Measurements from ENCODE around the gene ZNF462.
"Not testable (repeated sequence)": the region's sequence is repeated elsewhere in the genome, so short reads cannot be mapped to it uniquely, and the experiment has no call there.

Gene ZNF462, protein sequence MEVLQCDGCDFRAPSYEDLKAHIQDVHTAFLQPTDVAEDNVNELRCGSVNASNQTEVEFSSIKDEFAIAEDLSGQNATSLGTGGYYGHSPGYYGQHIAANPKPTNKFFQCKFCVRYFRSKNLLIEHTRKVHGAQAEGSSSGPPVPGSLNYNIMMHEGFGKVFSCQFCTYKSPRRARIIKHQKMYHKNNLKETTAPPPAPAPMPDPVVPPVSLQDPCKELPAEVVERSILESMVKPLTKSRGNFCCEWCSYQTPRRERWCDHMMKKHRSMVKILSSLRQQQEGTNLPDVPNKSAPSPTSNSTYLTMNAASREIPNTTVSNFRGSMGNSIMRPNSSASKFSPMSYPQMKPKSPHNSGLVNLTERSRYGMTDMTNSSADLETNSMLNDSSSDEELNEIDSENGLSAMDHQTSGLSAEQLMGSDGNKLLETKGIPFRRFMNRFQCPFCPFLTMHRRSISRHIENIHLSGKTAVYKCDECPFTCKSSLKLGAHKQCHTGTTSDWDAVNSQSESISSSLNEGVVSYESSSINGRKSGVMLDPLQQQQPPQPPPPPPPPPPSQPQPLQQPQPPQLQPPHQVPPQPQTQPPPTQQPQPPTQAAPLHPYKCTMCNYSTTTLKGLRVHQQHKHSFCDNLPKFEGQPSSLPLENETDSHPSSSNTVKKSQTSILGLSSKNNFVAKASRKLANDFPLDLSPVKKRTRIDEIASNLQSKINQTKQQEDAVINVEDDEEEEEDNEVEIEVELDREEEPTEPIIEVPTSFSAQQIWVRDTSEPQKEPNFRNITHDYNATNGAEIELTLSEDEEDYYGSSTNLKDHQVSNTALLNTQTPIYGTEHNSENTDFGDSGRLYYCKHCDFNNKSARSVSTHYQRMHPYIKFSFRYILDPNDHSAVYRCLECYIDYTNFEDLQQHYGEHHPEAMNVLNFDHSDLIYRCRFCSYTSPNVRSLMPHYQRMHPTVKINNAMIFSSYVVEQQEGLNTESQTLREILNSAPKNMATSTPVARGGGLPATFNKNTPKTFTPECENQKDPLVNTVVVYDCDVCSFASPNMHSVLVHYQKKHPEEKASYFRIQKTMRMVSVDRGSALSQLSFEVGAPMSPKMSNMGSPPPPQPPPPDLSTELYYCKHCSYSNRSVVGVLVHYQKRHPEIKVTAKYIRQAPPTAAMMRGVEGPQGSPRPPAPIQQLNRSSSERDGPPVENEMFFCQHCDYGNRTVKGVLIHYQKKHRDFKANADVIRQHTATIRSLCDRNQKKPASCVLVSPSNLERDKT (N-terminal part only)

DNA sequence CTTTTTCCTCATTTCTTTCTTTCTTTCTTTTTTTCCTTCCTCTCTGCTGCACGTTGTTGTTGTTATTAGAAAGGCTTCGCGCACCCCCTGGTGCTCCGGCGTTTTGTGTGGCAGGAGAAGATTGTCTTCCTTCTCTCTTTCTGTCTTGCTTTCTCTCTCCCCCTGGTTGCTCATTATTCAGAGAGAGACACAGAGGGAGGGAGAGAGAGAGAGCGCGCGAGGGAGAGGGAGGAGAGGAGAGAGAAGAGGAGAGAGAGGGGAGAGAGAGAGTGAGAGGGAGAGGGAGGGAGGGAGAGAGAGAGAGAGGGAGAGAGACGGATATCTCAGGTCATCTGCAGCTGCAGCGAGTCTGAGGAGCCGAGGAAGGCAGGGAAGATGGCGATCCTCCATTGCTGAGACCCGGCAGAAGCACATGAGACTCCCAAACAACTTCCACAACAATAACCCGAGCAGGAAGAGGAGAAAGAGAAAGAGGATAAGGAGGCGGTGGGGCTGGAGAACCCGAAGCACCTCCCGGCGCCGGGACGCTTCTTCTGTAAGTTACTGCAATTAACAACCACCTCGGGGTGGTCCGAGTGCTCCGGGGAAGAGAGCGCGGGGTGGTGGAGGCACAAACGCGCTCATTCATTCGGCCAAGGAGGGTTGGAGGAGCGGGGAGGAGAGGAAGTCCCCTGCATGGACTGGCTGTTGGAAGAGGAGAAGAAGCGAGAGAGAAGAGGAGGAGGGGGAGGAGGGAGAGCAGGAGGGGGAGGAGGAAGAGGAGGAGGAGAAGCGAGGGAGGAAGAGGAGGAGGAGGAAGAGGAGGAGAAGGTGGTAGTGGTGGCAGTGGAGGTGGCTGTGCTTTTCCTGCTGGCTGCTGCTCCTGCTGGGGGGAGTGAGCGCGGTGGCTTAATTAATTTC lies at the start of gene ZNF462:
Gene ZNF462, plus strand, starts transcription at position 346 of the 900 bp plus-strand sequence. CDS start 60,218 bp downstream, outside the sequence.
- DNase-seq, result peak; percentile 40

DNA sequence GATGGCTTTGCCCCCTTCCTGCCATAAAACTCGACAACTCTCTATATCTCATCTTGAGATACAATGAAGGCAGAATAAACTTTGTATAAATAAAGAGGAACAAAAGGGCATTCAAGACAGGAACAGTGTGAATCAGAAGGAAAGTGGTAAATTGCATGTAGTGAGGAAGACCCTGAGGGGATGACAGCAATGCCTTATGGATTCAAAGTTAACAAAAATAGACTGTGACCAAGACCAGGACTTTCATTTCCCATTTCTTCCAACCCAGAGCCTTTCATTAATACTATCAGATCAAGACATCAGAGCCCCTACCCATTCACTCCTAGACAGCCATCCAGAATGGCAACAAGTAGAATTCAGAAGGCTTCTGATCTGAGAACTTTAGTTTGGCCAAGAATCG lies 46.4 kb upstream of the ZNF462 start:
- DNase-seq, result no peak

DNA sequence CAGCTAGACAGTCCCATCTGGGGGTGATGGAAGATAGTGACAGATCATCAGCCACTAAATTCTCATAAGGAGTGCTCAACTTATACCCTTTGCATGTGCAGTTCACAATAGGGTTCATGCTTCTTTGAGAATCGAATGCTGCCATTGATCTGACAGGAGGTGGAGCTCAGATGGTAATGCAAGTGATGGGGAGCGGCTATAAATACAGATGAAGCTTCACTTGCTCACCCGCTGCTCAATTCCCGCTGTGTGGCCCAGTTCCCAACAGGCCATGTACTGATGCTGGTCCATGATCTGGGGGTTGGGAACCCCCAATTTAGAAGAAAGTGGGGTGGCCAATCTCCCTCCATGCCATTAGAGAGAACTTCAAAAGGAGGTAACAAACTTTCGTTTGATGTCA lies 44.9 kb upstream of the ZNF462 start:
- no peak for DNase-seq

DNA sequence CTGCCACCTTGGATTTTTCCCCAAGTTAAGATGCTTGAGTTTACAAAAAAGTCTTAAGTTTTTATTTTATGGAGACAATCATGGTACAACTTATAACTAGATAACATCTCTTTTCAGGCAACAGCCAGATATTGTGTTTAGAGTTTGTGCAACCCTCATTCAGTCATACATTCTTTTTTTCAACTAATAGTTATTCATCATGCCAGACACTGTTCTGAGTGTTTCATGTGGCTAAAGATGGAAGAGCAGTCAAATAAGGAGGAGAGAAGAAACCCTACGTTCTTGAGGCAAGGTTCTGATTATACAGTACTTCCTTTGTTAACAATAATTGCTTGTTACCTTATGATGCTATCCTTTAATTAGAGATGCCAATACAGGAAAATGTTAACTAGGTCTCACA lies 42.1 kb upstream of the ZNF462 start:
- no peak for DNase-seq

DNA sequence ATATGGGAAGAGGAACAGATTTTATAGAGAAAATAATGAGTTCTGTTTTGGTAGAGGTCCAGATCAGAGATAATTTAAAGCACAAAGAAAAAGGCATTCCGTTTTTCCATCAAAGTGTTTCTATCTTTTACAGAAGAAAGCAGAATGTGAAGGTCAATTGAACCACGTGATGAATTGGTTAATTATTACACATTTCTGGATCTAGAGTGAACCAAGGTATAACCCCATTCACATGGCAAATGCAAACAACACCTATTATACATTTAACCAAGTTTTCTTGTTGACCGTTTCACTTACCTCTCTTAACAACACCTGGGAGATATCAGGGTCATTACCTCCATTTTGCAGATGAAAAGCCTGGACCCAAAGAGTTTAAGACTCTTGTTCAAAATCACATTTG lies 34.9 kb upstream of the ZNF462 start:
- no peak for DNase-seq

DNA sequence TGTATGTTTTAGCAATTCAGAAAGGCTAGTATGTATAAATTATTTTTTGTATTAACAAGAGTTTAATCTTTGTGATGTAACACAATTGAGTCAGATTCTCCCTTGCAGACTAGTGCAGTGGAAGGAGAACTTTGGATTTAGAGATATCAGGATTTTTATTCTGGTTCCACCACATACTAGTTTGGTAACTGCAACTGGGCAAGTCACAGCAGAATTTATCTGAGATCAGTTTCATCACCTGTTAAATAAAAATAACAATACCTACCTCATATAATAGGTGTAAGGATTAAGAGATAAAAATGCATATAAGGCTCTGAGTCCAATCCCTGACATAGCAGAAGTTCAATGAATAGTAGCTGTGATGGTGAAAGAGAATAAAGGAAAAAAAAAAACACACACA lies 34.0 kb upstream of the ZNF462 start:
- DNase-seq, result no peak

DNA sequence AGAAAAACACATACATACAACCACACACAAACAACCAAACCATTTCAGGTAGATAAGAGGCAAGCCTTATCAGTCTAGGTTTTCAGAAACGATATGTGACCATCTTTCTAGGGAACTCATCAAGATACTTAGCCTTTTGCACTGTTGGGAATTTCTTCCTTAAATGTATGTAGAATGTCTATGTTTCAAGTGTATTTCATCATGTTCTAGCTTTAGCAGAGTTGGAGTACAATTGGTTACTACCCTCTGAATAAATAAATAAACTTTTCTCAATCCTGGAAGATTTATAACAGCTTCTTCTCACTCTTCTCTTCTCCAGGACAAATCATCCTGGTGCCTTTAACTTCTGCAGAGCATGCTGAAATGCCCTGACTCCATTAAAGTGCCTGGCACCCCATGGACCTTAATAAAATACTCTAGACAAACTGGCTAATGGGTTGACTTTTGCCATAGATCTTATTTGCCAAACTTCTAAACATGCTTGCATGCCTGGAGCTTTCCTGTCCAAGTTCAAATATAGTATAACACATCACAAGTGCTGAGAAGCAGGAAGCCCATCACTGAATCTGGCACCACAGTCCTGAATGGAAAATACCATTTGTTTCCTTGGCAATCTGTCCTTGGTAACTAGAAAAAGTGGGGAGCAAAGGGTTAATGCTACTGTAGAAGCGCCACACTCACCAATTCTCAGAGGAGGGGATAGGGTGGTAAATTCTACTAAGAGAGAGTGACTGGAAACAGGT lies 33.1 kb upstream of the ZNF462 start:
- no peak for DNase-seq

DNA sequence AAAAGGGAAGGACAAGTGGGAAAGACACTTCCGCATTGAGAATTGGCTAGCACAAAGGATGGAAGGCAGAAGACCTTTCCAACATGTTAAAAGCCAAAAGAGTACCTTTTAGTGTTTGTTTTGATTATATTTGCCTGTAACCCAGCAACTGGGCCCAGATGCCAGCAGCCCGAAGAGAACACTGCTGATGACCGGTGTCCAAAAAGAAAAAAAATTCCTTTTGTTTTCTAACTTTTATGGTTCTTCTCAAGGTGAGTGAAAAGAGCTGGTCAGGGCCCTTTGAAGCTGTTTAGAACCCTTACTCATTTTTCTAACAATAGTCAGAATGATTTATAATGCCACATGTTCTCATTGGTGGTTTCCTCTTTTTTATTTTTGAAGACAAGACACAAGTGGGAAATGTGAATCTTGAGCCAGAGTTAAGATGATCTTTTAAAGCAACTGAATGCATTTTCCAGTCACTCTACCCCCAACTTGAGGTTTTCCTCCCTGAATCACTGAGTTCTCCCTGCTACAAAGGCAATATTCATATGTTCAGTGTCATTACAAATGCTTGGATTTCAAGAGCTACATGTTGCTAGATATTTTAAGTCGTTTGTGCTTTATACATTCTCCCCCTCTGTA lies 32.3 kb upstream of the ZNF462 start:
- DNase-seq, result no peak

DNA sequence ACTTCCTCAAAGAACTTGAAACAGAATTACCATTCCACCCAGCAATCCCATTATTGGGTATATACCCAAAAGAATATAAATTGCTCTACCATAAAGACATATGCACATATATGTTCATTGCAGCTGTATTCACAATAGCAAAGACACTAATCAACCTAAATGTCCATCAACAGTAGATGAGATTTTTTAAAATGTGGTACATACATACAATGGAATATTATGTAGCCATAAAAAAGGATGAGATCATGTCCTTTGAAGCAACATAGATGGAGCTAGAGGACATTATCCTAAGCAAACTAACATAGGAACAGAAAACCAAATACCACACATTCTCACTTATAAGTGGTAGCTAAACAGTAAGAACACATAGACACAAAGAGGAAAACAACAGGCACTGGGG lies 28.1 kb upstream of the ZNF462 start:
- DNase-seq, result no peak

DNA sequence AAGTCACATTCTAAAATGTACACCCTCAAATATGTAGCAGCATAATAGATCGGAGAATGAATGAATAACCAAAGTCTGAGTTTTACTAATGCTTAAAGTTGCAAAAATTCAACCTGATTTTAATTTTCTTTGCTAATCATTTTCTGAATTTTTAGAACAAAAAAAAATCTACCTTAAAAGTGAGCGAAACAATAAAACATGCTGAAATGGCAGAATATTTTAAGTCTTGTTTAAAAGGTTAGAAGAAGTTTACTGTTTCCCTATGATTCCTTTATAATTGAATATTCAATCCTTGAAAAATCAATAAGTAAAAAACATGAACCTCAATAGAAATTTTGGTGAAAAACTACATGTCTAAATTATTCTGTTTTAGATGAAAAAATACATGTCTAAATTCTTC lies 27.1 kb upstream of the ZNF462 start:
- DNase-seq, result no peak

DNA sequence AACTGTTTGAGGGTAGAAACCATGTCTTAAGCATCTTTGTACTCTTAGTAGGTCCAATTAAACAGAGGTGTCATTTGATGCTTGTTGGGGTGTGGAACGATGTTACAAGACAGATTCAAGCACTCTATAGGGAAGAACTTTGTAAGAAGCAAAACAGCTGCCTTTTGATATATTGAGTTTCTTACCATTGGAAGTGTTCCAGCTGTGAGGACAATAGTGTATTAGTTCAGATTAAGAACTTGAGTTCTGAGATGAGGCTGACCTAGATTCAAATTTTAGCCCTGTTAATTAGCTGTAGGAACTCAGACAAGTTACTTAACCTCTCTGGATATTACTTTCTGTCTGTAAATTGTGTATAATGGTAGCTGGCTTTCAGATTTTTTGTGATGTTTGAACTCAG lies 19.6 kb upstream of the ZNF462 start:
- no peak for DNase-seq

DNA sequence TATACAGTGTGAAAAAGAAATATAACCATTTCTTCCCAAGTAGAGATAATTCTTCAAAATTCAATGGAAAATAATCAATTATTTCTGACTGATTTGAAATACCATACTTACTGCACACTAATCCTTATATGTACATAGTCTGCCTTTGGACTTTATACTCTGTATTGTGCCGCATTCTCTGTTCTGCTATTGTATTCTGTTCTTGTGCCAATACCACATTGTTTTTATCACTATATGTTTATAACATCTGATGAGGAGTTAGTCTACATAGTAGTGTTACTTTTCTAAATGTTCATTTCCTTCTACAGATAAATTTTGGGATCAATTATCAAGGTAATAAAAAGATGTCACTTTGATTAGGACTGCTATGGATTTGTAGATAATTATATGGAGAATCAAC lies 16.7 kb upstream of the ZNF462 start:
- no peak for DNase-seq

DNA sequence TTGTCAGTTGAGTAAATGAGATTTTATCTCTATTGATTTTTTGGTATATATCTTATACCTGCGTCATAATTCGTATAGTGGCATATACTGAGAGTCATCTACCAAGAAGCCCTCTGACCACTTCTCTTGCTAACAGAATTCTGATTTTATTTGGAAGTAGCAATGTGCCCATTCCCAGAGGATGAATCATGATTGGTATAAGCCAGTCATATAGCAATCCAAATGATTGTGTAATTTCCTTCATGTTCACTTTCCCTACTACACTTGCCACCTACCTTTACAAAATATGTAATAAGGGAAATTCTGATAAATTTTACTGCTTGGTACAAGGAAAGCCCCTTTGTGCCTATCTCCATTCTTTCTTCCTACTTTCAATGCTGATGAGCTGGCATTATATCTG lies 16.1 kb upstream of the ZNF462 start:
- no peak for DNase-seq

DNA sequence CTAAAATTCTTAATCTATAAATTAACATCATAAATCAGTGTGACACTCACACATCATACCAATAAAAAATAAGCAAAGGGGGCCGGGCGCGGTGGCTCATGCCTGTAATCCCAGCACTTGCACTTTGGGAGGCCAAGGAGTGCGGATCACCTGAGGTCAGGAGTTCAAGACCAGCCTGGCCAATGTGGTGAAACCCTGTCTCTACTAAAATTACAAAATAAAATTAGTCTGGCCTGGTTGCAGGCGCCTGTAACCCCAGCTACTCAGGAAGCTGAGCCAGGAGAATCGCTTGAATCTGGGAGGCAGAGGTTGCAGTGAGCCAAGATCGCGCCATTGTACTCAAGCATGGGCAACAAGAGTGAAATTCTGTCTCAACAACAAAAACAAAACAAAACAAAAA lies 11.3 kb upstream of the ZNF462 start:
- not testable (repeated sequence) for DNase-seq

DNA sequence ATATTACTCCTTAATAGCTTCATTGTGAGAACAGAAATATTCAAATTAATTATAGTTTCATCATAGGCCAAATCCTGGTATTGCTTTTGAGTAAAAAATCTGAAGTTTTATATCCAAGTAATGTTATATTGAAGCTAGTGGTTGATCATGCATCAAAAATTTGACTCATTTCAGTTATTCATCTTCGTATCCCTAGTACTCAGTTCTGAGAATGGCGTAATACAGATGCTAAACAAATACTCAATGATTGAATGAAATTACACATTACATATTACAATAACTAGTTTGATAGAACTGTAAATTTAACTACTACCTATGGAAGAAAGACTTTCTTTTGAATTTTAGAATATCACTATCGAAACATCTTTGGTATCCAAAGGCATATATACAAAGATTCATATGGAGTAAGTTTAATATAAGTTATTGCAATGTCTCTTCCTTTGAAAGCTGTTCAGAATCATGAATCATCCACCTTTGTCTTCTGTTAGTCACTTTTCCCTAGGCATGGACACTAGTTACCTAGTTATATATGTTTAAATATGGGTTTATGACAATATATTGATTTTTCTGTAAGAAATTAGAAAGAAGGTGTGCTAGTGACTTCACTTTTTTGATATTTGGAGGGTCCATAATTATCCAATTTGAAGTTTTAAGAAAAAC lies 5.0 kb upstream of the ZNF462 start:
- DNase-seq, result no peak

DNA sequence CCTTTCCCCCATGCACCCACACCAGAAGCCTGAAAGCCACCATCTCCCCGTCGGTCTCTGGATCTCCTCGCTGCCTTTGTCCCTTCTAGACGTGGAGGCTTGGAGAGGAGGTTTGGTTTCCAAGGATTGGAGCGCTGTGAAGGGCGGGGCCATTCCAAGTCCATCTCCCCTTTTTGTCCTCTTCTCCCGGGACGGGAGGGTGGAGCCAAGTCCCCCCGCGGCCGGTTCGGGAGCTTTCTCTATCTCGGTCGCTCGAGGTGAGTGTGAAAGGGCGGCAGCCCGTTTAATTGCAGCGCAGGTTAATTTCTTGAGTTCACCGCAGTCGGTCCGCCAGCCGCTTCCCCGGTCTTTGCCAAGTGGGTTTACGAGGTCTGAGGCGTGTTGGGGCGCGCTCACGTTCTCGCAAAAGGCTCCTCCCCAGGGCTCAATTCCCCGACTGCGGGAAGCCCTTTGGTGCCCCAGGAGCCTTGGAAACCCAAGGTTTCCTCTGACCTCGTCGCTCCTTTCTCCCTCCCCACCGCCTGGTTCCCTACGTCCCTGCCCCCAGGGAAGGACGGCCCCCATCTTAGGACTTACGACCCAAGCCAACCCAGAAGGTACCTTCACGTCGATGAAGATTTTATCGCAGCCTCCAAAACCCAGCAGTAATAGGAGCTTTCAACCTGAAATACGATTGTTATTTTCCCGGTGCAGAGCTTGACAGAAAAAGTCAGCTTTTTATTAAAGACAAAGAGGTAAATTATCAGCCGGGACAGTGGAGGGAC lies 2.8 kb upstream of the ZNF462 start:
- no peak for DNase-seq

DNA sequence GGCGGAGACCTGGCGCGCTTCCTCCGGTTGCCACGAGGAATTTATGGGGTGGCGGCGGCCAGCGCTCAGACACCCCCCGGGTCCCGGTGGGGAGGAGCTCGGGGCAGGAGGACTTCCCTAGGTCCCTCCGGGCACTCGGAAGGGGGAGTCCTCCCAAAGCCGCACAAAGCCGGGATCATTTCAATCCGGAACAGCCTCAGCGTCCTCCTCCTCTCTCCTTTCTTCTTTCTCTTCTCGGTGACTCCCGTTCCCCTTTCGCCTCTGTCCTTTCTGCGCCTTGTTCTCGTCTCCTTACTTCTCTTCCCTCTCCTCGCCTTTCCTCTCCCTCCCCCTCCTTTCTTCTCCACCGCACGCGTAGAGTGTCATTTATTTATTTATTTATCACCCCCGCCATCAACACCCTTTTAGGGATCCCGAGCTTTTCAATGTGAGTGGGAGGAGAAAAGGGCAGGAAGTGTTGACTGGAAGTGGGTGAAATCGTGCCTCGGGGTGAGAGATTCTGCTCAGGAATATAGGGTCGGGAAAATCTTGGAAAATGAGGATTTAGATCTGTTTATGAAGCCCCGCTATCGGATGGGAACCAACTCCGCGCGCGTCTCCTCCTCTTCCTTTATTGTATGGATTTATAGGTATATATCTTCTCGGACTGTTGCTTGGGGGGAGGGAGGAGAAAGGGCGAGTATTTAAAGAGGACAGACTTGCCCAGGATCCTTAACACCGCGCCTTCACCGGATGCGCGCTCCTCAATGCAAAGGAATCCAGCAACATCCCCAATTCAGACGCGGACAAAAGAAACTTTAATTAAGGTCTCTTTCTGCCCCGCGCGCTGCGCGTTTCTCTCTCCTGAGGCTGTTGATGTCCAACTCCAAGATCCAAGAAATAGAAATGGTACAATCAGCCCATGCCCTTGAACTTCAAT lies 2.0 kb upstream of the ZNF462 start:
- DNase-seq, result no peak

DNA sequence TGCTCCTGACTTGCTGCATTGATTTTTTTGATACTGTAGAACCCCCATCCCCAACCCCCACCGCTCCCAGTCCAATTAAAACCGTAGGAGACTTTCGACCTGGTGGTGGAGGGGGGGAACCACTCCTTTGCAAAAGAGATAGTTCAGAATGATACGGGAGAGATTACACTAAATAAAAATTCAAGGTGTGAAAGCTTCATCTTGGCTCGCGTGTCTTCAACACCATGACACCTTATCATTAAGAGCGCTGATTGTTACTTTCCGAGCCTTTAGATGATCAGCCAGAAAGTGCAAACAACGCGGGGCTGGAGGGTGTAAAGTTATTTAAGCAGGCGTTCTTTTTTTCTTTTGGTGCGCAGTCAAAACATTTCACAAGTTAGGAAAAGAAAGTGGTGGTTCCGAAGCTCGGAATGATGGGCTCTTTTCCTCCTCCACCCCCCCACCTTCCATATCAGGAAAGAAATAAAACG lies 1.3 kb upstream of the ZNF462 start:
- DNase-seq, result no peak

Data from NCI-H1436 (cell line).